ENCODE measurements around the gene TACR2. TPM values are rescaled to one million over a fixed set of nuclear protein-coding genes. Genes with fewer than 3 reads are reported as not detected.
A peak's percentile ranks its signal among the peaks of the same experiment; 100 is the strongest.

TACR2 gene
- total RNA-seq, 2 donors from 2014 or later: not detected

GRCh38 chr10:69398466-69398865 is 18.3 kb downstream of the TACR2 start:
- Mint-ChIP-seq H3K4me3 (no peak overlapping the region), H3K9me3 (no peaks in the 10 kb centered on the region), H3K4me1 (ENCODE audit: low read depth in 2 of 2) (peaks cover 0 to 6% of the 10 kb centered on the region in 2 donors), H3K27me3 (no peaks in the 10 kb centered on the region), H3K27ac (no peak overlapping the region), H3K36me3 (peaks cover 5% of the 10 kb centered on the region)
- DNase-seq (ENCODE audit: low spot score): no peak
- peak in 1 of 2 donors; percentile 20 for ATAC-seq

- peaks cover 5% of the 10 kb centered on the region for H3K36me3 Mint-ChIP-seq
These were observed 18.7 kb downstream of the TACR2 start for GRCh38 chr10:69397972-69398371.

GRCh38 chr10:69394020-69394419 is 22.7 kb downstream of the TACR2 start:
- Mint-ChIP-seq H3K27ac (peak overlapping the region in 1 of 2 donors; percentile 20), H3K27me3 (no peaks in the 10 kb centered on the region), H3K4me3 (no peak overlapping the region), H3K9me3 (no peaks in the 10 kb centered on the region), H3K36me3 (peaks cover 13% of the 10 kb centered on the region), H3K4me1 (ENCODE audit: low read depth in 2 of 2) (peaks cover 11 to 14% of the 10 kb centered on the region in 2 donors)
- no peak for DNase-seq (ENCODE audit: low spot score)
- ATAC-seq: no peak

More at GRCh38 chr10:69397972-69398371, 18.7 kb downstream of the TACR2 start:
- no peak for DNase-seq (ENCODE audit: low spot score)
- no peak for ATAC-seq
- H3K4me3 Mint-ChIP-seq: no peak overlapping the region
- H3K27ac Mint-ChIP-seq: no peak overlapping the region
- no peaks in the 10 kb centered on the region for H3K27me3 Mint-ChIP-seq
- peaks cover 0 to 6% of the 10 kb centered on the region in 2 donors for H3K4me1 Mint-ChIP-seq (ENCODE audit: low read depth in 2 of 2)
- no peaks in the 10 kb centered on the region for H3K9me3 Mint-ChIP-seq

- Mint-ChIP-seq H3K36me3 (peaks cover 22% of the 10 kb centered on the region), H3K4me3 (no peak overlapping the region), H3K27me3 (no peaks in the 10 kb centered on the region), H3K27ac (peak overlapping the region in 1 of 2 donors; percentile 44), H3K9me3 (no peaks in the 10 kb centered on the region), H3K4me1 (ENCODE audit: low read depth in 2 of 2) (peaks cover 10 to 11% of the 10 kb centered on the region in 2 donors)
- DNase-seq (ENCODE audit: low spot score): peak; percentile 88
- ATAC-seq: peak; percentile 91 to 92
These were observed 24.2 kb downstream of the TACR2 start for GRCh38 chr10:69392481-69393000.

- Mint-ChIP-seq H3K36me3 (peaks cover 22% of the 10 kb centered on the region), H3K27ac (no peak overlapping the region), H3K4me3 (no peak overlapping the region), H3K9me3 (no peaks in the 10 kb centered on the region), H3K4me1 (ENCODE audit: low read depth in 2 of 2) (peaks cover 10 to 11% of the 10 kb centered on the region in 2 donors), H3K27me3 (no peaks in the 10 kb centered on the region)
- DNase-seq (ENCODE audit: low spot score) (no peak), ATAC-seq (no peak)
These were observed 25.6 kb downstream of the TACR2 start for GRCh38 chr10:69391158-69391557.

- Mint-ChIP-seq H3K4me1 (ENCODE audit: low read depth in 2 of 2) (peaks cover 10 to 11% of the 10 kb centered on the region in 2 donors), H3K4me3 (no peak overlapping the region), H3K9me3 (no peaks in the 10 kb centered on the region), H3K27ac (peak overlapping the region in 1 of 2 donors; percentile 38), H3K36me3 (peaks cover 22% of the 10 kb centered on the region), H3K27me3 (no peaks in the 10 kb centered on the region)
- no peak for ATAC-seq
- peak; percentile 22 for DNase-seq (ENCODE audit: low spot score)
These were observed 26.8 kb downstream of the TACR2 start for GRCh38 chr10:69389827-69390490.

- Mint-ChIP-seq H3K4me1 (ENCODE audit: low read depth in 2 of 2) (peaks cover 10 to 11% of the 10 kb centered on the region in 2 donors), H3K36me3 (peaks cover 26% of the 10 kb centered on the region), H3K9me3 (no peaks in the 10 kb centered on the region), H3K4me3 (no peak overlapping the region), H3K27ac (no peak overlapping the region), H3K27me3 (no peaks in the 10 kb centered on the region)
- peak; percentile 6 for DNase-seq (ENCODE audit: low spot score)
- ATAC-seq: no peak
These were observed 28.2 kb downstream of the TACR2 start for GRCh38 chr10:69388488-69388887.

- Mint-ChIP-seq H3K36me3 (peaks cover 26% of the 10 kb centered on the region), H3K9me3 (no peaks in the 10 kb centered on the region), H3K4me1 (ENCODE audit: low read depth in 2 of 2) (peaks cover 8 to 9% of the 10 kb centered on the region in 2 donors), H3K27ac (no peak overlapping the region), H3K27me3 (no peaks in the 10 kb centered on the region), H3K4me3 (no peak overlapping the region)
- ATAC-seq (no peak), DNase-seq (ENCODE audit: low spot score) (peak; percentile 10)
These were observed 29.2 kb downstream of the TACR2 start for GRCh38 chr10:69387500-69387899.

GRCh38 chr10:69385454-69386350 is 31.0 kb downstream of the TACR2 start:
- Mint-ChIP-seq H3K36me3 (peaks cover 29% of the 10 kb centered on the region), H3K9me3 (no peaks in the 10 kb centered on the region), H3K27ac (no peak overlapping the region), H3K4me3 (no peak overlapping the region), H3K4me1 (ENCODE audit: low read depth in 2 of 2) (no peaks in the 10 kb centered on the region), H3K27me3 (no peaks in the 10 kb centered on the region)
- DNase-seq (ENCODE audit: low spot score) (no peak), ATAC-seq (no peak)

- Mint-ChIP-seq H3K27ac (no peak overlapping the region), H3K4me1 (ENCODE audit: low read depth in 2 of 2) (no peaks in the 10 kb centered on the region), H3K4me3 (no peak overlapping the region), H3K27me3 (no peaks in the 10 kb centered on the region), H3K9me3 (no peaks in the 10 kb centered on the region), H3K36me3 (peaks cover 28% of the 10 kb centered on the region)
- DNase-seq (ENCODE audit: low spot score) (no peak), ATAC-seq (no peak)
These were observed 32.4 kb downstream of the TACR2 start for GRCh38 chr10:69384320-69384719.

GRCh38 chr10:69383558-69383957 is 33.2 kb downstream of the TACR2 start:
- H3K27ac Mint-ChIP-seq: no peak overlapping the region
- no peaks in the 10 kb centered on the region for H3K27me3 Mint-ChIP-seq
- H3K4me3 Mint-ChIP-seq: no peak overlapping the region
- ATAC-seq (no peak), DNase-seq (ENCODE audit: low spot score) (no peak)
- H3K9me3 Mint-ChIP-seq: no peaks in the 10 kb centered on the region
- H3K4me1 Mint-ChIP-seq (ENCODE audit: low read depth in 2 of 2): no peaks in the 10 kb centered on the region
- H3K36me3 Mint-ChIP-seq: peaks cover 26% of the 10 kb centered on the region

- Mint-ChIP-seq H3K27ac (no peak overlapping the region), H3K4me1 (ENCODE audit: low read depth in 2 of 2) (no peaks in the 10 kb centered on the region), H3K27me3 (no peaks in the 10 kb centered on the region), H3K4me3 (no peak overlapping the region), H3K9me3 (no peaks in the 10 kb centered on the region), H3K36me3 (peaks cover 24% of the 10 kb centered on the region)
- DNase-seq (ENCODE audit: low spot score) (no peak), ATAC-seq (no peak)
These were observed 34.2 kb downstream of the TACR2 start for GRCh38 chr10:69382382-69383117.

- Mint-ChIP-seq H3K9me3 (no peaks in the 10 kb centered on the region), H3K36me3 (peaks cover 22% of the 10 kb centered on the region), H3K27ac (no peak overlapping the region), H3K4me3 (no peak overlapping the region), H3K27me3 (no peaks in the 10 kb centered on the region), H3K4me1 (ENCODE audit: low read depth in 2 of 2) (peaks cover 0 to 2% of the 10 kb centered on the region in 2 donors)
- ATAC-seq: no peak
- no peak for DNase-seq (ENCODE audit: low spot score)
These were observed 36.9 kb downstream of the TACR2 start for GRCh38 chr10:69379800-69380199.

Measured in natural killer cell treated with Interleukin-12 subunit alpha and Interleukin-12 subunit beta and Interleukin-15 and Interleukin-18, amount 100 ng/mL, for 72 hours (primary cell).